GOT3 (cell line): ENCODE data around the gene MPP4.
"Not testable (repeated sequence)": the region's sequence is repeated elsewhere in the genome, so short reads cannot be mapped to it uniquely, and the experiment has no call there.

Source experiments
- DNase-seq: peaks from one replicate; lab custom pipeline; 2025; ENCODE audit warnings: mixed read lengths; lab: John Stamatoyannopoulos, UW

The MPP4 gene

GRCh38 chr2:201671205-201671604 lies 27.2 kb downstream of the MPP4 start:
- not testable (repeated sequence) for DNase-seq

- DNase-seq, result no peak
Observed at GRCh38 chr2:201669865-201670264, 28.6 kb downstream of the MPP4 start.

GRCh38 chr2:201668402-201668910 lies 30.0 kb downstream of the MPP4 start:
- no peak for DNase-seq

GRCh38 chr2:201664334-201664733 lies 34.1 kb downstream of the MPP4 start:
- no peak for DNase-seq

- no peak for DNase-seq
Observed at GRCh38 chr2:201661366-201661765, 37.1 kb downstream of the MPP4 start.

GRCh38 chr2:201660293-201660895 lies 38.0 kb downstream of the MPP4 start:
- no peak for DNase-seq

- no peak for DNase-seq
Observed at GRCh38 chr2:201656740-201657139, 41.7 kb downstream of the MPP4 start.

- no peak for DNase-seq
Observed at GRCh38 chr2:201656102-201656501, 42.3 kb downstream of the MPP4 start.

GRCh38 chr2:201654616-201655384 lies 43.6 kb downstream of the MPP4 start:
- no peak for DNase-seq

GRCh38 chr2:201653221-201653620 lies 45.2 kb downstream of the MPP4 start:
- no peak for DNase-seq

- no peak for DNase-seq
Observed at GRCh38 chr2:201649442-201649841, 49.0 kb downstream of the MPP4 start.

GRCh38 chr2:201647431-201647830 lies 51.0 kb downstream of the MPP4 start:
- no peak for DNase-seq

- DNase-seq, result no peak
Observed at GRCh38 chr2:201644001-201644400, 54.4 kb downstream of the MPP4 start.

GRCh38 chr2:201643216-201643890 lies 55.1 kb downstream of the MPP4 start, which contains the start of gene TMEM237:
Gene TMEM237 (minus strand): TSS chr2:201643503. CDS start chr2:201643400, 103 bp downstream.
- no peak for DNase-seq

- DNase-seq, result peak; percentile 63
Observed at GRCh38 chr2:201642579-201643215, 55.7 kb downstream of the MPP4 start.

- no peak for DNase-seq
Observed at GRCh38 chr2:201642086-201642578, 56.3 kb downstream of the MPP4 start.

- DNase-seq, result no peak
Observed at GRCh38 chr2:201639205-201639604, 59.2 kb downstream of the MPP4 start.

GRCh38 chr2:201638326-201638725 lies 60.1 kb downstream of the MPP4 start:
- DNase-seq, result no peak

GRCh38 chr2:201633661-201634249 lies 64.7 kb downstream of the MPP4 start:
- DNase-seq, result no peak

GRCh38 chr2:201631041-201631440 lies 67.4 kb downstream of the MPP4 start:
- no peak for DNase-seq

- no peak for DNase-seq
Observed at GRCh38 chr2:201630577-201630976, 67.9 kb downstream of the MPP4 start.

- no peak for DNase-seq
Observed at GRCh38 chr2:201628545-201628944, 69.9 kb downstream of the MPP4 start.
